ENCODE data around the gene KLHL20. TPM values are rescaled to one million over a fixed set of nuclear protein-coding genes. Genes with fewer than 3 reads are reported as not detected.
"Not testable (repeated sequence)": the region's sequence is repeated elsewhere in the genome, so short reads cannot be mapped to it uniquely, and the experiment has no call there.

The KLHL20 gene
- total RNA-seq, 4 donors from 2014 or later, result 18.2 to 31.6 (median 19.9) TPM

GRCh38 chr1:173768206-173768605 is 53.4 kb downstream of the KLHL20 start:
- TF ChIP-seq POLR2A (IDR thresholded peaks at IDR 0.05) (no peak), CTCF (IDR thresholded peaks at IDR 0.05) (no peak)
- 61% methylated on average over 2 of the region's 2 CpGs for WGBS, 2 donors
- no peak overlapping the region for H3K4me3 ChIP-seq (ENCODE audit: low read depth, poor library complexity, severe bottlenecking)
- DNase-seq (ENCODE audit: low spot score in 2 of 2), result no peak
- intact Hi-C loops (cut with DNase I; ENCODE audit: low total_unique reads), result no loop called here

GRCh38 chr1:173768827-173769226 is 54.0 kb downstream of the KLHL20 start:
- TF ChIP-seq POLR2A (IDR thresholded peaks at IDR 0.05) (no peak), CTCF (IDR thresholded peaks at IDR 0.05) (no peak)
- intact Hi-C loops (cut with DNase I; ENCODE audit: low total_unique reads), result no loop called here
- H3K4me3 ChIP-seq (ENCODE audit: low read depth, poor library complexity, severe bottlenecking), result no peak overlapping the region
- WGBS, 2 donors, result 83 to 92% methylated on average over 3 of the region's 3 CpGs
- no peak for DNase-seq (ENCODE audit: low spot score in 2 of 2)

- DNase-seq (ENCODE audit: low spot score in 2 of 2); intact Hi-C loops (cut with DNase I; ENCODE audit: low total_unique reads); H3K4me3 ChIP-seq (ENCODE audit: low read depth, poor library complexity, severe bottlenecking): not testable (repeated sequence)
- 91 to 95% methylated on average over 9 of the region's 9 CpGs for WGBS, 2 donors
These were observed 55.5 kb downstream of the KLHL20 start for GRCh38 chr1:173770330-173770729.

- H3K4me3 ChIP-seq (ENCODE audit: low read depth, poor library complexity, severe bottlenecking), result no peak overlapping the region
- no peak for TF ChIP-seq POLR2A (IDR thresholded peaks at IDR 0.05)
- no peak for TF ChIP-seq CTCF (IDR thresholded peaks at IDR 0.05)
- 80 to 90% methylated on average over 1 of the region's 1 CpG for WGBS, 2 donors
- no peak for DNase-seq (ENCODE audit: low spot score in 2 of 2)
- intact Hi-C loops (cut with DNase I; ENCODE audit: low total_unique reads), result no loop called here
These were observed 56.8 kb downstream of the KLHL20 start for GRCh38 chr1:173771560-173771959.

GRCh38 chr1:173775578-173776226 is 60.9 kb downstream of the KLHL20 start:
- intact Hi-C loops (cut with DNase I; ENCODE audit: low total_unique reads), result no loop called here
- no peak for DNase-seq (ENCODE audit: low spot score in 2 of 2)
- WGBS, 2 donors, result 87 to 92% methylated on average over 5 of the region's 5 CpGs
- no peak for TF ChIP-seq CTCF (IDR thresholded peaks at IDR 0.05)
- no peak for TF ChIP-seq POLR2A (IDR thresholded peaks at IDR 0.05)
- no peak overlapping the region for H3K4me3 ChIP-seq (ENCODE audit: low read depth, poor library complexity, severe bottlenecking)

GRCh38 chr1:173779936-173780335 is 65.2 kb downstream of the KLHL20 start:
- 93 to 98% methylated on average over 4 of the region's 4 CpGs for WGBS, 2 donors
- no peak overlapping the region for H3K4me3 ChIP-seq (ENCODE audit: low read depth, poor library complexity, severe bottlenecking)
- no peak for DNase-seq (ENCODE audit: low spot score in 2 of 2)
- intact Hi-C loops (cut with DNase I; ENCODE audit: low total_unique reads), result no loop called here
- TF ChIP-seq POLR2A (IDR thresholded peaks at IDR 0.05) (no peak), CTCF (IDR thresholded peaks at IDR 0.05) (no peak)
